ENCODE data around the gene TNS2.
"Not testable (repeated sequence)": the region's sequence is repeated elsewhere in the genome, so short reads cannot be mapped to it uniquely, and the experiment has no call there.

TNS2 gene

DNA sequence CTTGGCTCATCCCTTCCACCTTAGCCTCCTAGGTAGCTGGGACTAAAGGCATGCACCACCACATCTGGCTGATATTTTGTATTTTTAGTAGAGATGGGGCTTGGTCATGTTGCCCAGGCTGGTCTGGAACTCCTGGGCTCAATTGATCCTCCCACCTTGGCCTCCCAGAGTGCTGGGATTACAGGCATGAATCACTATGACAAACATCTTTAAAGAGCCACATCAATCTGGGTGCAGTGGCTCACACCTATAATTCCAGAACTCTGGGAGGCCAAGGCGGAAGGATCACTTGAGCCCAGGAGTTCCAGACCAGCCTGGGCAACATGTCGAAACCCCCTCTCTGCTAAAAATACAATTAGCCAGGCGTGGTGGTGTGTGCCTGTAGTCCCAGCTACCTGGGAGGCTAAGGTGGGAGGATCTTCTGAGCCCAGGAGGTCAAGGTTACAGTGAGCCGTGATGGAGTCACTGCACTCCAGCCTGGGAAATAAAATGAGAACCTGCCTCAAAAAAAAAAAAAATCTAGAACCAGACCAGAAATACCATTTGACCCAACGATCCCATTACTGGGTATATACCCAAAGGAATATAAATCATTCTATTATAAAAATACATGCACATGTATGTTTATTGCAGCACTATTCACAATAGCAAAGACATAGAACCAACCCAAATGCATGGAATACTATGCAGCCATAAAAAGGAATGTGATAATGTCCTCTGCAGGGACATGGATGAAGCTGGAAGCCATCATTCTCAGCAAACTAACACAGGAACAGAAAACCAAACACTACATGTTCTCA lies 45.1 kb downstream of the TNS2 start:
- DNase-seq = not testable (repeated sequence)

DNA sequence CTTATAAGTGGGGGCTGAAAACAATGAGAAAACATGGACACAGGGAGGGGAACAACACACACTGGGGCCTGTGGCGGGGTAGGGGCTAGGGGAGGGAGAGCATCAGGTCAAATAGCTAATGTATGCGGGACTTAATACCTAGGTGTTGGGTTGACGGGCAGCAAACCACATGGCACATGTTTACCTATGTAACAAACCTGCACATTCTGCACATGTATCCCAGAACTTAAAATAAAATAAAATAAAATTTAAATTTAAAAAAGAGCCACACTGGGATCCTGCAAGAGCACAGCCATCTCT lies 45.7 kb downstream of the TNS2 start:
- not testable (repeated sequence) for DNase-seq

- no peak for DNase-seq
These were observed 46.4 kb downstream of the TNS2 start for GRCh38 chr12:53096089-53096741.

DNA sequence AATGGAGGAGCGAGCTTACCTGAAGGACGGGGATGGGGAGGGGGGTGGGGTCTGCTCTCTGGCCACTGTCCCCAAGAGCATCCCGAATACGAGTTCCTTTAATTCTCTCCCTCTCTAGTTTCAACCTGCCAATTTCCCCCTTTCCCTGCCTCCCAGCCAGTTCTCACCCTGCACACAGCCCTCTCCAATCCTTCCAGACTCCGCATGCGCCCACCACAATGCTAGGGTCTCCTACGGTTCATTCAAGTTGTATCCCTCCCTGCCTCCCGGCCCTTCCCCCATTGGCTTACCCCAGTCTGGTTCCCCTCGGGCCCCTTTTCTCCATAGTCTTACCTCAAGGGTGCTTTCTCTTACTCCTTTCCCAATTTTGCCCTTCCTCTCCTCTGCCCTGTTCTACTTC lies 46.9 kb downstream of the TNS2 start:
- DNase-seq = no peak

- DNase-seq = no peak
These were observed 47.3 kb downstream of the TNS2 start for GRCh38 chr12:53097207-53097563.

DNA sequence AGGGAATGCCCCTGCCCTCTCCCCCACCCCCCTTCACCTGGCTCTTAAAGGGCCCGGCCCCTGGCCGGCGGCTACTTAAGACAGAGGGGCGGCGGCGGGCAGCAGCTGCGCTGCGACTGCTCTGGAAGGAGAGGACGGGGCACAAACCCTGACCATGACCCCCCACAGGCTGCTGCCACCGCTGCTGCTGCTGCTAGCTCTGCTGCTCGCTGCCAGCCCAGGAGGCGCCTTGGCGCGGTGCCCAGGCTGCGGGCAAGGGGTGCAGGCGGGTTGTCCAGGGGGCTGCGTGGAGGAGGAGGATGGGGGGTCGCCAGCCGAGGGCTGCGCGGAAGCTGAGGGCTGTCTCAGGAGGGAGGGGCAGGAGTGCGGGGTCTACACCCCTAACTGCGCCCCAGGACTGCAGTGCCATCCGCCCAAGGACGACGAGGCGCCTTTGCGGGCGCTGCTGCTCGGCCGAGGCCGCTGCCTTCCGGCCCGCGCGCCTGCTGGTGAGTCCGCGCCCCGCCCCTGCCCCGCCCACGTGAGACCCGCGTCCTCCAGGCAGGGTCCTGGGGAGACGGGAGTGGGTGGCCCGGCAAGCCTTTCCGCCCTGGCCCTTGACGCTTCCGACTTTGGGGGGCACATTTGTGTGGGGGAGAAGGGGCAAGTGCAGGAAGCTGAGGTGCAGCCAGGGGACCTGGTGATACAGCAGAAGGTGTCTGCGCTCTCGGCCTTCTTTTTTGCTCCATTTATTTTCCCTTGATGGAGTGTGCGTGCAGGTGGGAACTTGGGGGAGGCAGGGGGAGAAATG lies 47.9 kb downstream of the TNS2 start, which contains the start of gene IGFBP6:
Gene IGFBP6, plus strand, starts transcription at position 104 of the 790 bp plus-strand sequence. Its CDS starts 51 bp downstream, at position 155.
- no peak for DNase-seq

- DNase-seq = peak; percentile 40
These were observed 48.6 kb downstream of the TNS2 start for GRCh38 chr12:53098354-53098981.

- DNase-seq = peak; percentile 90
These were observed 49.4 kb downstream of the TNS2 start for GRCh38 chr12:53099071-53099882.

DNA sequence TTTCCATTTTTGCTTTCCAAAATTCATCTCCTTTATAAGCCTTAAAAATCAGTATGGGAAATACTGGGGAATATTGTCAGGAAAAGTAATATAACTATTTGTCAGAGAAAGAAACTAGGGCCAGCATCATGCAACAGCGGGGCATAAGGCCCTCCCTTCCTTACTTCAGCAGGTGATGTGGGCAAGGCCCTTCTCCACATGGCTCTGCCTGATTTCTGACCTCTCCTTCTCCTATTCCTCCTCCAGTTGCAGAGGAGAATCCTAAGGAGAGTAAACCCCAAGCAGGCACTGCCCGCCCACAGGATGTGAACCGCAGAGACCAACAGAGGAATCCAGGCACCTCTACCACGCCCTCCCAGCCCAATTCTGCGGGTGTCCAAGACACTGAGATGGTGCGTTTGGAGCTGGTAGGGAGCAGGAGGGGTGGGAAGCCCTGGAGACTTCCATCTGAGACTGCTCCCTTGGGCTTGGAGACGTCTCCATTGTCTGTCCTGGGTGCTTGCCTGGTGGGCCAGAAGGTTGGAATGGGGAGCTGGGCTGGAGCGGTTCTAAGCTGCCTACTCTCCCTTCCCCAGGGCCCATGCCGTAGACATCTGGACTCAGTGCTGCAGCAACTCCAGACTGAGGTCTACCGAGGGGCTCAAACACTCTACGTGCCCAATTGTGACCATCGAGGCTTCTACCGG lies 50.7 kb downstream of the TNS2 start:
- DNase-seq = no peak

DNA sequence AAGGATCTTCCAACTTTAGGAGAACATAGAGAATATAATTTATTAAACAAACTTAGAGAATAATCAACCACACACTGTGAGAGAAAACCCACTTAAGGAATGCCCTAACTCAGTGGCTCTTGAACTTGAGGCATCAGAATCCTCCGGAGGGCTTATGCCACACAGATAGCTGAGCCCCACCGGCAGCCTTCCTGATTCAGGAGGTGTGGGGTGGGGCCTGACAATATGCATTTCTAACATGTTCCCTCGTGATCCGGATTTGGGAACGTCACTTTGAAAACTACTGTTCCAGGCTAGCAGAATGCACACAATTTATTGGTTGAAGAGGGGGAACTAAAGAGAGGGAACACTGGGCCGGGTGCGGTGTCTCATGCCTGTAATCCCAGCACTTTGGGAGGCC lies 51.4 kb downstream of the TNS2 start:
- DNase-seq = no peak

GRCh38 chr12:53101931-53102781 lies 52.3 kb downstream of the TNS2 start:
- DNase-seq = no peak

- no peak for DNase-seq
These were observed 53.3 kb downstream of the TNS2 start, which contains the start of gene SOAT2 for GRCh38 chr12:53102883-53103807. Gene SOAT2 (plus strand): TSS chr12:53103486. CDS start chr12:53103578, 92 bp downstream.

DNA sequence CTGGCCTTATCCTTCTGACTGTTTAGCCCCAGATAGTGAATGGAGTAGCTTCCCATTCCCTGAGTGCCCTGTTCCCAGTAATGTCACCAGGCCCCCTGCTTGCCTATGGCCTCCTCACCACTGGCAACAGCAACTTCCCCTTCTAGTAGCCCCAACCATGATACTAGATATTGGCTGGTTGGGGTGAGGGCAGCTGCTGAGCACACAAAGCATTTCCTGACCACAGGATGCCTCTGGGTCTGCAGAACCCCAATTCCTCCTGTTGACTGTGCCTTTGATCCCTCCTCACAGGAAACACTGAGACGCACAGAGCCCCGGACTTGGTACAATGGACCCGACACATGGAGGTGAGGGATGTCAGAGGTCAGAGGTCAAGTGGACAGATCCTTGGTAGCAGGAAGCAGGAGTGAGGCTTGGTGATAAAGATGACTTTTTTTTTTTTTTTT lies 54.0 kb downstream of the TNS2 start:
- no peak for DNase-seq

DNA sequence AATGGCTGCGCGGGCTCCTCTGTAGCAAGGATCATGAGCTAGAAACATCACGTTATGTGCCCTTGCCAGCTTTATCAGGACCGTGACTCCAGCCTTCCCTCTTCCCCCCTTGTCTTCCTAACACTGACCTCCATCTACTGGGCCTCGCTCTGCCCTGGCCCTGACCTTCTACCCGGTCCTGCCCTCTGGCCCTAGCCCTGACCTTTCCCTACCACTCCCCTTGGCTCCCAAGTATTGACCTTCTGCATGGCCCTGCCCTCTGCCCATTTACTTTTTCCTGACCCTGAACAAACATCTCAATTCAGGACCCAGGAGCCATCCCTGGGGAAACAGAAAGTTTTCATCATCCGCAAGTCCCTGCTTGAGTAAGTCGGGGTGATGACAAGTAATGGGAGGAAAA lies 55.4 kb downstream of the TNS2 start:
- no peak for DNase-seq

DNA sequence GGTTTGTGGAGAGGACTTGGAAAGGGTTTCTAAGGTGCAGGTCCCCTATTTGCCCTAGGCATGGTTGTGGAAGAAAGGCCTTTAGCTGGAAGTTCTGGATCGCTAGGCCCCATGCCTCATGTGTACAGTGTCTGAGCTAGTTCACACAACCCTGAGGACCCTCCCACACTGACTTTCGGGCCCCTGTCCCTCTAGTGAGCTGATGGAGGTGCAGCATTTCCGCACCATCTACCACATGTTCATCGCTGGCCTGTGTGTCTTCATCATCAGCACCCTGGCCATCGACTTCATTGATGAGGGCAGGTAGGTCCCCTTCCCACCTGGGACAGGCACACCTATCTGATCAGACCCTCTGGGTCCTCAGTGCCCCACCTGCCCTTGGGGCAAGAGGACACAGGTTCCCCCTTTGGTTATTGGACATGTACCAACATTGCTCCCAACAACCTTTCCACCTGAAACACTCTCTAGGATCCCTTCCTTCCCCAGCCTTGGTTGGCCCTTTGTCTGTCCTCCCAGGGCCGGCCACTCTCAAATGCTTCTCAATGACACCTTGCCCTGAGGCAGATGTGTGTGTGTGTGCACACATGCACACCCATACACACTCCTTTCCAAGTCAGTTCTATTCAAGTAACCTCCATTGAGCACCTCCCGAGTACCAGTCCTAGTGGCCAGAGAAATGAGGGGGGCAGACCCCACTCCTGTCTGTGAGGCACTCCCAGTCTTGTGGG lies 56.0 kb downstream of the TNS2 start:
- DNase-seq = no peak

GRCh38 chr12:53107122-53107521 lies 57.3 kb downstream of the TNS2 start:
- no peak for DNase-seq

DNA sequence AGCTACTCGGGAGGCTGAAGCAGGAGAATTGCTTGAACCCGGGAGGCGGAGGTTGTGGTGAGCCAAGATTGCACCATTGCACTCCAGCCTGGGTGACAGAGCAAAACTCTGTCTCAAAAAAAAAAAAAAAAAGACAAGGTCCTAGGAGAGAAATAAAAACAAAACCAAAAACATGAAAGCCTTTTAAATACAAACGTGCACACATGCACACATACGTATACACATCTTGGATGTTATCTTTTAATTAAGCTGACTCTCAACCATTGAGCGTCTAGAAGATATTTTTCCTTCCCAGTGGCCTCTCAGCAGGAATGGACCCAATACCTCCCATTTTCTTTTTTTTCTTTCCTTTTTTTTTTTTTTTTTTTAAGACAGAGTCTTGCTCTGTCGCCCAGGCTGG lies 62.6 kb downstream of the TNS2 start:
- not testable (repeated sequence) for DNase-seq

- no peak for DNase-seq
These were observed 63.4 kb downstream of the TNS2 start for GRCh38 chr12:53113136-53113705.

Measured in kidney glomerular epithelial cell (primary cell).